ENCODE measurements around the gene CTNNA1. TPM values are rescaled to one million over a fixed set of nuclear protein-coding genes. Genes with fewer than 3 reads are reported as not detected.

The CTNNA1 gene
- polyA plus RNA-seq, 3 donors: 56.6 to 84.5 (median 66.2) TPM

DNA sequence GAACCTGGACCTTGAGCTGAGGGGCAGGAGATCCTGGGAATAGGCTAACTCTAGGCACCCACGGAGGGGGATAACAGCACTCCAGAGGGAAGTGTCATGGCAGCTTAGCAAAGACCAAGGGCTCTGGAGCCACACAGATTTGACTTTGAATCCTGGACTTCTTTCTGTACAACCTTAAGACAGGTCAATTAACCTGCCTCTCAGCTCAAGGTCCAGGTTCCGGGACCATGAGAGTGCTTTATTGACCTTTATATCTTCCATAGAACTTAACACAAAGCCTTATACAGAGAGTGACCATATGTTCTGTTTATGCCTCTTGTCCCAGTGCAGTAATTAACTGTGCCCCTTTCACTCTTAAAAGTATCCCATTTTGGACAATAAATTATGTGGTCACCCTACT lies 212.4 kb downstream of the CTNNA1 start:
- no peak overlapping the region for H3K27ac ChIP-seq (ENCODE audit: low read depth in 1 of 2, low read length in 2 of 2)
- H3K9me3 ChIP-seq (replicated peaks in 1 of 2; ENCODE audit: control insufficient read depth in 1 of 2, insufficient read depth in 1 of 2, low read length in 2 of 2): no peaks in the 10 kb centered on the region
- H3K36me3 ChIP-seq (replicated peaks in 1 of 2; ENCODE audit: control insufficient read depth in 1 of 2, insufficient read depth in 2 of 2, low read length in 2 of 2): no peaks in the 10 kb centered on the region
- H3K9ac ChIP-seq (ENCODE audit: insufficient read depth, low read length, poor library complexity, severe bottlenecking): no peak overlapping the region
- H3K27me3 ChIP-seq (ENCODE audit: control insufficient read depth in 2 of 2, insufficient read depth in 2 of 2, low read length in 2 of 2): no peaks in the 10 kb centered on the region
- DNase-seq: no peak
- Mint-ChIP-seq H3K4me3 (no peak overlapping the region), H3K9me3 (peaks cover 0 to 2% (median 0%) of the 10 kb centered on the region in 7 donors), H3K27me3 (ENCODE audit: low read depth in 3 of 3) (no peaks in the 10 kb centered on the region), H3K27ac (no peak overlapping the region), H3K4me1 (no peaks in the 10 kb centered on the region), H3K36me3 (peaks cover 0 to 22% of the 10 kb centered on the region in 2 donors)
- H3K4me2 ChIP-seq (replicated peaks; ENCODE audit: extremely low read depth, low read length, poor library complexity, severe bottlenecking): no peak overlapping the region
- H3K79me2 ChIP-seq (ENCODE audit: insufficient read depth, low read length): no peaks in the 10 kb centered on the region
- no peak overlapping the region for H2AFZ ChIP-seq (ENCODE audit: insufficient read depth, low read depth, low read length, poor library complexity, severe bottlenecking)
- 100% methylated on average over 2 of the region's 2 CpGs for WGBS (ENCODE audit: insufficient coverage)
- H4K20me1 ChIP-seq (ENCODE audit: insufficient read depth, low read length): no peaks in the 10 kb centered on the region
- H3K4me1 ChIP-seq (ENCODE audit: control insufficient read depth in 1 of 2, insufficient read depth in 2 of 2, low read length in 2 of 2): no peaks in the 10 kb centered on the region
- intact Hi-C loops (cut with micrococcal nuclease): no loop called here
- H3K4me3 ChIP-seq (replicated peaks in 1 of 3; ENCODE audit: low read depth in 2 of 3, low read length in 3 of 3): no peak overlapping the region
- no peak for TF ChIP-seq CTCF (IDR thresholded peaks at IDR 0.05)

DNA sequence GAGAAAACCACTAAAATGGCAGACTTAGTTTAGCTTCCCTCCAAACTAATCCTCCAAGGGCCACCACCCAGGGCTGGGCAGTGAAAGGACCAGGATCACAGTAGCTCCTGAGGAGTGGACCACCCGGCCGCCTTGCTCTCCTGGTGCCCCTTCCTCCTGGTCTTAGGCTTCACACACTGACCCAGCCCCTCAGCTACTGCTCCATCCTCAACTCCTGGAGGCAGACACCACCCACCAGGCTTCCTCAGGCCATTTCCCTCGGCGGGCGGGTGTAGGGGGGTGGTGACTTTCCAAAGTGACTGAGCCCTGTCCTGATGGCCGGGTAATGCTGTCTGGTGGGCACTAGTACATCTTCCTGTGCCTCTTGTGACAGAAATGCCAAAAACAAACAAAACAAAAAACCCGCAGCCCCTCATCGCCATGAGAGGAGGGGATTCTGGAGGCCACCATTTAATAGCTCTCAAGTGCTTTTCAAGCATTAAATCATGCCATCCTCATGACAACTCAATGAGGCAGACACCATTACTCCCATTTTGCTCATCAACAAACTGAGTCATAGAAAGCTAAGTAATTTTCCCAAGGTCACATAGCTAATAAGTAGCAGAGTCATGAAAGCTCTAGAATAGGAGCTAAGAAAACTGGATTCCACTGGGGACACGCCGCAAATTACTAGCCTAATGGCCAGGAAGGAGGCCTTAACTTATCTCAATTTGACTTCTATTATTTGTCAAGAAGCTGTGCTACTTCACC lies 213.2 kb downstream of the CTNNA1 start:
- H3K4me2 ChIP-seq (replicated peaks; ENCODE audit: extremely low read depth, low read length, poor library complexity, severe bottlenecking): no peak overlapping the region
- WGBS (ENCODE audit: insufficient coverage): 100% methylated on average over 2 of the region's 10 CpGs
- peaks cover 0 to 20% of the 10 kb centered on the region in 2 donors for H3K36me3 Mint-ChIP-seq
- H3K9me3 Mint-ChIP-seq: peaks cover 0 to 4% (median 2%) of the 10 kb centered on the region in 7 donors
- no peaks in the 10 kb centered on the region for H4K20me1 ChIP-seq (ENCODE audit: insufficient read depth, low read length)
- intact Hi-C loops (cut with micrococcal nuclease): no loop called here
- TF ChIP-seq CTCF (IDR thresholded peaks at IDR 0.05): no peak
- no peaks in the 10 kb centered on the region for H3K27me3 ChIP-seq (ENCODE audit: control insufficient read depth in 2 of 2, insufficient read depth in 2 of 2, low read length in 2 of 2)
- H3K4me3 ChIP-seq (replicated peaks in 1 of 3; ENCODE audit: low read depth in 2 of 3, low read length in 3 of 3): no peak overlapping the region
- no peaks in the 10 kb centered on the region for H3K9me3 ChIP-seq (replicated peaks in 1 of 2; ENCODE audit: control insufficient read depth in 1 of 2, insufficient read depth in 1 of 2, low read length in 2 of 2)
- no peak overlapping the region for H3K27ac Mint-ChIP-seq
- no peak overlapping the region for H3K9ac ChIP-seq (ENCODE audit: insufficient read depth, low read length, poor library complexity, severe bottlenecking)
- H3K27me3 Mint-ChIP-seq (ENCODE audit: low read depth in 3 of 3): no peaks in the 10 kb centered on the region
- no peaks in the 10 kb centered on the region for H3K36me3 ChIP-seq (replicated peaks in 1 of 2; ENCODE audit: control insufficient read depth in 1 of 2, insufficient read depth in 2 of 2, low read length in 2 of 2)
- no peak overlapping the region for H3K27ac ChIP-seq (ENCODE audit: low read depth in 1 of 2, low read length in 2 of 2)
- no peak overlapping the region for H3K4me3 Mint-ChIP-seq
- DNase-seq: no peak
- no peak overlapping the region for H2AFZ ChIP-seq (ENCODE audit: insufficient read depth, low read depth, low read length, poor library complexity, severe bottlenecking)
- no peaks in the 10 kb centered on the region for H3K79me2 ChIP-seq (ENCODE audit: insufficient read depth, low read length)
- no peaks in the 10 kb centered on the region for H3K4me1 ChIP-seq (ENCODE audit: control insufficient read depth in 1 of 2, insufficient read depth in 2 of 2, low read length in 2 of 2)
- peaks cover 2% of the 10 kb centered on the region for H3K4me1 Mint-ChIP-seq

Data from CD14-positive monocyte (primary cell).